K562 (cell line): Measurements from ENCODE around the gene CDKN2C. TPM values are rescaled to one million over a fixed set of nuclear protein-coding genes. Genes with fewer than 3 reads are reported as not detected.
A peak's percentile ranks its signal among the peaks of the same experiment; 100 is the strongest.

Experiments
- ATF1 ChIP-seq, 2 experiments: fragments of 450-650 bp in 1 of 2; IDR thresholded peaks; 2 replicates each; pipeline ENCODE4 v1.6.1; 2016; ENCODE audit warnings: missing compliant biosample characterization in 1 of 2, missing genetic modification characterization in 1 of 2
- ELF4 ChIP-seq: fragments of 450-650 bp; formaldehyde crosslinking; IDR thresholded peaks from 2 replicates; pipeline ENCODE4 v1.4.0; 2022; ENCODE audit warnings: missing genetic modification characterization
- EWSR1 ChIP-seq: fragments of 450-650 bp; IDR thresholded peaks from 2 replicates; pipeline ENCODE4 v1.6.1; 2018; ENCODE audit warnings: borderline replicate concordance, mild to moderate bottlenecking, low read depth, moderate library complexity; ENCODE audit not compliant: partially characterized antibody
- NCOA2 ChIP-seq, 2 experiments: fragments of 450-650 bp; IDR thresholded peaks; 2 replicates each; pipeline ENCODE4 v1.6.1; 2018; ENCODE audit warnings: mild to moderate bottlenecking in 2 of 2, moderate library complexity in 1 of 2; ENCODE audit not compliant: partially characterized antibody in 2 of 2
- NFYB ChIP-seq: IDR thresholded peaks from 2 replicates; pipeline ENCODE4 v1.6.1; 2011; ENCODE audit warnings: mild to moderate bottlenecking, moderate library complexity; ENCODE audit not compliant: insufficient read length; ENCODE audit errors: extremely low read depth
- NR2C1 ChIP-seq, 2 experiments: fragments of 450-650 bp; IDR thresholded peaks; 2 replicates each; pipeline ENCODE4 v1.6.1; 2017; ENCODE audit warnings: mild to moderate bottlenecking in 2 of 2, antibody characterized with exemption in 1 of 2, inconsistent platforms in 1 of 2, missing compliant biosample characterization in 1 of 2, missing genetic modification characterization in 1 of 2
- XRCC3 ChIP-seq: fragments of 450-650 bp; IDR thresholded peaks from 2 replicates; pipeline ENCODE4 v1.6.1; 2017; ENCODE audit warnings: mild to moderate bottlenecking, moderate library complexity
- ZBTB40 ChIP-seq, 2 experiments: fragments of 450-650 bp in 1 of 2; sonication (generic) in 1 of 2; formaldehyde crosslinking in 1 of 2; IDR thresholded peaks; 2 replicates each; pipeline versions ENCODE4 v1.7.1 to v1.9.0; 2016 to 2022; ENCODE audit warnings: inconsistent platforms in 1 of 2, mild to moderate bottlenecking in 1 of 2, missing genetic modification reagents in 1 of 2
- ZNF592 ChIP-seq: fragments of 450-650 bp; IDR thresholded peaks from 2 replicates; pipeline ENCODE4 v1.6.1; 2017; ENCODE audit warnings: antibody characterized with exemption, mild to moderate bottlenecking
- polyA plus RNA-seq, 8 experiments: library from polyadenylated mRNA; depleted of rRNA in 4 of 8; stranded (reverse) in 5 of 8; unstranded in 3 of 8; fragments of >200 nt; fragmentation: Nextera tagmentation in 2 of 8; fragmentation: Illumina TruSeq in 1 of 8; extraction: Ambion mirVana in 2 of 8; extraction: Trizol in 1 of 8; gene quantifications; 2 replicates each; pipeline versions ENCODE4 v1.2.1 to v1.2.3, GENCODE V29; 2011 to 2014; ENCODE audit warnings: inconsistent platforms in 1 of 8, missing spikeins in 1 of 8
- total RNA-seq, 7 experiments: library from RNA; depleted of rRNA in 6 of 7; stranded (reverse); fragments of >200 nt in 6 of 7; fragmentation: Illumina TruSeq in 2 of 7; extraction: Trizol in 2 of 7; gene quantifications; 2 replicates each; pipeline versions ENCODE4 v1.2.1 to v1.2.3, GENCODE V29; 2011 to 2021; ENCODE audit warnings: low replicate concordance in 1 of 7

The CDKN2C gene
- total and polyA plus RNA-seq, 9 of the 15 experiments (the other 6 are each of a cell fraction or from before 2014, with no cell fraction given) = 11.9 to 74.3 (median 45.9) TPM

GRCh38 chr1:50959303-50959912 is 10.6 kb upstream of the CDKN2C start (continued):
- no peak for TF ChIP-seq NFYB
- no peak for TF ChIP-seq ATF1 (CRISPR knock-in tag; IDR thresholded peaks at IDR 0.05)
- no peak for TF ChIP-seq ATF1 (tag; IDR thresholded peaks at IDR 0.05)
- TF ChIP-seq XRCC3 = no peak
- peak in 1 of 2 experiments; percentile 30 for TF ChIP-seq NCOA2 (IDR thresholded peaks at IDR 0.05; ENCODE audit: partially characterized antibody in 2 of 2)
- TF ChIP-seq ELF4 (CRISPR knock-in tag) = peak; percentile 43; the same call in 1 of the 2 replicates
- TF ChIP-seq NR2C1 (IDR thresholded peaks at IDR 0.05) = peak; percentile 34; the same call in 1 of the 2 replicates
- TF ChIP-seq NR2C1 (tag; IDR thresholded peaks at IDR 0.05) = no peak
- TF ChIP-seq ZBTB40 (IDR thresholded peaks at IDR 0.05) = peak; percentile 69
- TF ChIP-seq ZBTB40 (CRISPR knock-in tag; IDR thresholded peaks at IDR 0.05) = no peak
- TF ChIP-seq EWSR1 = no peak
- TF ChIP-seq ZNF592 = no peak
